ENCODE measurements around the gene SLC35F6. TPM values are rescaled to one million over a fixed set of nuclear protein-coding genes. Genes with fewer than 3 reads are reported as not detected.

The SLC35F6 gene
- polyA plus RNA-seq, 1 donor (not counting 4 experiments of a cell fraction or from before 2014, with no cell fraction given): 25.7 TPM

DNA sequence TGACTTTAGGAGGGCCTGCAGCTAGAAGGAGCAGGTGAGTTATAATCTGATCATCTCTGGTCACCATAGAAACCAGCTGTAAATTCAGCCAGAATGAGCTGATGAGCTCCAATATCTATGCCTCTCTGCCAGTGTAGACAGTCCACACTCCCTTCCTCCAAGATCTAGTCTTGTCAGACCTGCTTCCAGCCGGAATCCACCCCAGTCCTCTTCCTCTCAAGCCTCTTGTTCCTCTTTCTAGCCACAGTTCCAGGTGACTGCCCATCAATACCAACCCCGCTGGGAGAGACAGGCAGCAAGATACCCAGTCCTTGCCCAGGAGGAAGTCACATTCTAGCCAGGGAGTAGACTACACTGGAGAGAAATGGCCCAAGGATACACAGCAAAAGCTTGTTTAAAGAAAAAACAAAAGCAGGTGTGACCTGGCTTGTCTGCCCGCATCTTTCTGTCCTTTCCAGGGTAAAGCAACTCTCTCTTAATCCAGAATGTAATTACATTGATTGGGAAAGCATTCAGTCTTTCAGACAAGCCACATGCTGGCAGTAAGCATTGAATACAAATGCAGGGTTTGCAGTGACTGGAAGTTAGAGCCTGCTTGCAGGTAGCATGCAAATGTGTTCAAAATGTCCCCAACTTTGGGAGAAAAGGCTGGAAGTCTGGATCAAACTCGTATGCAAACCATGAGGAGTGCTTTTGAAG is 9.0 kb upstream of the SLC35F6 start:
- no peak overlapping the region for H3K4me3 ChIP-seq (ENCODE audit: control insufficient read depth in 2 of 3, extremely low read depth in 1 of 3, insufficient read depth in 2 of 3, low read depth in 1 of 3, low read length in 3 of 3)
- H3K79me2 ChIP-seq (ENCODE audit: control insufficient read depth, insufficient read depth, low read length): no peaks in the 10 kb centered on the region
- no peak for FAIRE-seq
- no peak overlapping the region for H2AFZ ChIP-seq (ENCODE audit: control insufficient read depth, low read length)
- H3K4me1 ChIP-seq (ENCODE audit: control insufficient read depth, extremely low read depth, insufficient read depth, low read length): peaks cover 19% of the 10 kb centered on the region
- H3K9me3 ChIP-seq (ENCODE audit: control insufficient read depth, low read depth, low read length): no peaks in the 10 kb centered on the region
- H3K4me2 ChIP-seq (ENCODE audit: control insufficient read depth, extremely low read depth, insufficient read depth, low read depth, low read length): no peak overlapping the region
- TF ChIP-seq EZH2 (IDR thresholded peaks at IDR 0.05; ENCODE audit: low read length): no peak
- TF ChIP-seq, protein P1, sequence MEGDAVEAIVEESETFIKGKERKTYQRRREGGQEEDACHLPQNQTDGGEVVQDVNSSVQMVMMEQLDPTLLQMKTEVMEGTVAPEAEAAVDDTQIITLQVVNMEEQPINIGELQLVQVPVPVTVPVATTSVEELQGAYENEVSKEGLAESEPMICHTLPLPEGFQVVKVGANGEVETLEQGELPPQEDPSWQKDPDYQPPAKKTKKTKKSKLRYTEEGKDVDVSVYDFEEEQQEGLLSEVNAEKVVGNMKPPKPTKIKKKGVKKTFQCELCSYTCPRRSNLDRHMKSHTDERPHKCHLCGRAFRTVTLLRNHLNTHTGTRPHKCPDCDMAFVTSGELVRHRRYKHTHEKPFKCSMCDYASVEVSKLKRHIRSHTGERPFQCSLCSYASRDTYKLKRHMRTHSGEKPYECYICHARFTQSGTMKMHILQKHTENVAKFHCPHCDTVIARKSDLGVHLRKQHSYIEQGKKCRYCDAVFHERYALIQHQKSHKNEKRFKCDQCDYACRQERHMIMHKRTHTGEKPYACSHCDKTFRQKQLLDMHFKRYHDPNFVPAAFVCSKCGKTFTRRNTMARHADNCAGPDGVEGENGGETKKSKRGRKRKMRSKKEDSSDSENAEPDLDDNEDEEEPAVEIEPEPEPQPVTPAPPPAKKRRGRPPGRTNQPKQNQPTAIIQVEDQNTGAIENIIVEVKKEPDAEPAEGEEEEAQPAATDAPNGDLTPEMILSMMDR (optimal IDR thresholded peaks at IDR 0.05 in 1 of 3, IDR thresholded peaks at IDR 0.05 in 1 of 3, conservative IDR thresholded peaks at IDR 0.05 in 1 of 3; ENCODE audit: extremely low read depth in 1 of 3, insufficient read depth in 2 of 3, low read length in 3 of 3): no peak
- no peaks in the 10 kb centered on the region for H3K36me3 ChIP-seq (ENCODE audit: control insufficient read depth in 2 of 2, extremely low read depth in 1 of 2, insufficient read depth in 2 of 2, low read length in 2 of 2)
- H3K27me3 ChIP-seq (ENCODE audit: control insufficient read depth, extremely low read depth, insufficient read depth, low read length): no peaks in the 10 kb centered on the region
- DNase-seq (ENCODE audit: low read depth, low spot score): no peak
- no peak overlapping the region for H3K9ac ChIP-seq (ENCODE audit: control insufficient read depth, extremely low read depth, insufficient read depth, low read length)
- dilution Hi-C loops (cut with MboI; ENCODE audit: extremely low pct_ligation_motif_present, low sequenced_read_pairs): no loop called here
- H3K9me1 ChIP-seq (ENCODE audit: control insufficient read depth, extremely low read depth, insufficient read depth, low read length): no peaks in the 10 kb centered on the region
- no peaks in the 10 kb centered on the region for H4K20me1 ChIP-seq (ENCODE audit: control insufficient read depth, extremely low read depth, insufficient read depth, low read length)
- no peak overlapping the region for H3K27ac ChIP-seq (ENCODE audit: control insufficient read depth, insufficient read depth, low read length)

DNA sequence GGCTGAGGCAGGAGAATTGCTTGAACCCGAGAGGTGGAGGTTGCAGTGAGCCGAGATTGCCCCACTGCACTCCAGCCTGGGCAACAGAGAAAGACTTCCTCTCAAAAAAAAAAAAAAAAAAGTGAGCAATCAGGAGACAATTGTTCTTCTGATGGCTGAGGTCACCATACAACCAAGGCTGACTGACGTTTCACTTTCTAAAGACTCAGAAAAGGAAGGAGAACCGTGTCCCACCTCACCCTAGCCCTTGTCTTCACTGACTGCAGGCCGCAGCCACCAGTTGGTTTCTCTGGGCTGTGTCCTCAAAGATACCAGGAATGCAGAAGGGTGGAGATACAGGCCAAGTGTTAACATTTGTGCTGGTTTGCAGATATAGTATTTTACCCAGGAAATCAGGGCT is 7.7 kb upstream of the SLC35F6 start:
- Histone ChIP-seq H3K9me3 (ENCODE audit: control insufficient read depth, low read depth, low read length) (no peaks in the 10 kb centered on the region), H4K20me1 (ENCODE audit: control insufficient read depth, extremely low read depth, insufficient read depth, low read length) (no peaks in the 10 kb centered on the region), H3K27ac (ENCODE audit: control insufficient read depth, insufficient read depth, low read length) (no peak overlapping the region), H3K9me1 (ENCODE audit: control insufficient read depth, extremely low read depth, insufficient read depth, low read length) (no peaks in the 10 kb centered on the region), H3K27me3 (ENCODE audit: control insufficient read depth, extremely low read depth, insufficient read depth, low read length) (no peaks in the 10 kb centered on the region), H3K36me3 (ENCODE audit: control insufficient read depth in 2 of 2, extremely low read depth in 1 of 2, insufficient read depth in 2 of 2, low read length in 2 of 2) (no peaks in the 10 kb centered on the region), H3K9ac (ENCODE audit: control insufficient read depth, extremely low read depth, insufficient read depth, low read length) (no peak overlapping the region), H3K4me2 (ENCODE audit: control insufficient read depth, extremely low read depth, insufficient read depth, low read depth, low read length) (no peak overlapping the region), H2AFZ (ENCODE audit: control insufficient read depth, low read length) (no peak overlapping the region), H3K79me2 (ENCODE audit: control insufficient read depth, insufficient read depth, low read length) (no peaks in the 10 kb centered on the region), H3K4me3 (ENCODE audit: control insufficient read depth in 2 of 3, extremely low read depth in 1 of 3, insufficient read depth in 2 of 3, low read depth in 1 of 3, low read length in 3 of 3) (no peak overlapping the region), H3K4me1 (ENCODE audit: control insufficient read depth, extremely low read depth, insufficient read depth, low read length) (peaks cover 19% of the 10 kb centered on the region)
- dilution Hi-C loops (cut with MboI; ENCODE audit: extremely low pct_ligation_motif_present, low sequenced_read_pairs): no loop called here
- FAIRE-seq: no peak
- DNase-seq (ENCODE audit: low read depth, low spot score): no peak
- no peak for TF ChIP-seq EZH2 (IDR thresholded peaks at IDR 0.05; ENCODE audit: low read length)
- TF ChIP-seq, protein P1 (optimal IDR thresholded peaks at IDR 0.05 in 1 of 3, IDR thresholded peaks at IDR 0.05 in 1 of 3, conservative IDR thresholded peaks at IDR 0.05 in 1 of 3; ENCODE audit: extremely low read depth in 1 of 3, insufficient read depth in 2 of 3, low read length in 3 of 3): no peak

Data from keratinocyte (primary cell).